Measurements from ENCODE around the gene MEN1.

Gene MEN1

GRCh38 chr11:64803158-64803845 lies 7.0 kb downstream of the MEN1 start, which contains the start of gene MAP4K2:
TSS of gene MAP4K2 (minus strand) at chr11:64803214. CDS start at chr11:64803149, 65 bp downstream.
- DNase-seq, result peak; percentile 67 to 98 (median 81)
- intact Hi-C loops (cut with DNase I), result no loop called here

DNA sequence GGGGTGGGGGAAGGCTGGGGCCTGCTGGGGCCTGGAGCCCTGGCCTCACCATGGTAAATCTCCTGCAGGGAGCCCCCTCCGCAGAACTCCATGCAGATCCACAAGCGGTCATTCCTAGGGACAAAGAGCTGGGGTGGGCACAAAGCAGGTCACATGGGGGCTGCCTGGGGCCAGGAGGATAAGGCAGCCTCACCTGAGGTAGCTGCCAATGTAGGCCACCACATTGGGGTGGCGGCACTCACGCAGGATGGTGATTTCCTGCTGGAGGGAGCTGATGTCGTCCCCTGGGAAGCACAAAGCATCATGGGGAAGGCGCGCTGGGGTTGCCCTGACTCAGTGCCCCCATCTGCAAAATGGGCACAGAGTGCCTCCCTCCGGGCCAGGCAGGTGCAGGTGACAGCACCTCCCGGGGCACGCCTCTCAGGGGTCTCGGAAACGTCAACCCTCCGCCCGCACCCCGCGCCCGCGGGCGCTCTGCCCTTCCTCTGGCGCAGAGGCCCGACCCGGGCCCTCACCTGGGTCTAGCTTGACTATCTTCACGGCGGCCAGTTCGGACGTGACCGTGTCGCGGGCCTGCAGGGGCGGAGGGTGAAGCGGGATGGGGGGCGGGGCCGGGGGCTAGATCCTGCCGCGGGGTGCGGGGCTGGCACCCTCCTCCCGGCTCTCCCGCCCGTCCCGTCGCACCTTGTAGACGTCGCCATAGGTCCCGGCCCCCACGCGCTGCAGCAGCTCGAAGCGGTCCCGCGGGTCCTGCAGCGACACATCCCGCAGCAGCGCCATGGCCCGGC lies 7.8 kb downstream of the MEN1 start:
- intact Hi-C loops (cut with DNase I), result no loop called here
- peak in 2 of 10 donors; percentile 22 to 83 for DNase-seq

- intact Hi-C loops (cut with DNase I), result no loop called here
- peak in 1 of 10 donors; percentile 70 for DNase-seq
These were observed 8.6 kb downstream of the MEN1 start for GRCh38 chr11:64801561-64802369.

GRCh38 chr11:64801158-64801464 lies 9.2 kb downstream of the MEN1 start:
- intact Hi-C loops (cut with DNase I), result no loop called here
- peak in 2 of 10 donors; percentile 58 to 59 for DNase-seq

- peak in 2 of 10 donors; percentile 56 to 68 for DNase-seq
- intact Hi-C loops (cut with DNase I), result no loop called here
These were observed 9.8 kb downstream of the MEN1 start for GRCh38 chr11:64800303-64801157.

GRCh38 chr11:64799623-64800302 lies 10.6 kb downstream of the MEN1 start:
- intact Hi-C loops (cut with DNase I), result no loop called here
- peak in 2 of 10 donors; percentile 24 to 42 for DNase-seq

- intact Hi-C loops (cut with DNase I), result no loop called here
- peak in 3 of 10 donors; percentile 13 to 52 (median 40) for DNase-seq
These were observed 11.1 kb downstream of the MEN1 start for GRCh38 chr11:64799256-64799622.

- intact Hi-C loops (cut with DNase I), result no loop called here
- peak in 5 of 10 donors; percentile 4 to 82 (median 57) for DNase-seq
These were observed 13.4 kb downstream of the MEN1 start for GRCh38 chr11:64796757-64797541.

- intact Hi-C loops (cut with DNase I), result no loop called here
- peak in 5 of 10 donors; percentile 6 to 66 (median 52) for DNase-seq
These were observed 14.1 kb downstream of the MEN1 start for GRCh38 chr11:64796047-64796756.

DNA sequence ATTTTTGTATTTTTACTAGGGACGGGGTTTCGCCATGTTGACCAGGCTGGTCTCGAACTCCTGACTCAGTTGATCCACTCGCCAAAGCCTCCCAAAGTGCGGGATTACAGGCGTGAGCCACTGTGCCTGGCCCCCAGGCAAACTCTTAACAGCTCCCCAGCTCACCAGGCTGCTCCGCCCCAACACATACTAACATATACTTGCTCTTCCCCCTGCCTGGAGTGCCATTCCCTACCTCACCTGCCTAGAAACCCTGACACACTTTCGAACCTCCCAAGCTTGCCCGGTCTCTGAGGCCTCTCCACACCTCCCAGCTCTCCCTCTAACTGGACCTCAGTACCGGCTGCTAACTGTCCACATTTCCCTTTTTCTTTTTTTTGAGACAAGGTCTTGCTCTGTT lies 15.8 kb downstream of the MEN1 start:
- peak in 3 of 10 donors; percentile 8 to 70 (median 39) for DNase-seq
- intact Hi-C loops (cut with DNase I), result no loop called here

GRCh38 chr11:64793271-64794160 lies 16.8 kb downstream of the MEN1 start:
- intact Hi-C loops (cut with DNase I), result no loop called here
- peak in 4 of 10 donors; percentile 4 to 62 (median 42) for DNase-seq

- DNase-seq, result peak in 2 of 10 donors; percentile 6 to 10
- intact Hi-C loops (cut with DNase I), result no loop called here
These were observed 17.9 kb downstream of the MEN1 start for GRCh38 chr11:64792482-64792881.

DNA sequence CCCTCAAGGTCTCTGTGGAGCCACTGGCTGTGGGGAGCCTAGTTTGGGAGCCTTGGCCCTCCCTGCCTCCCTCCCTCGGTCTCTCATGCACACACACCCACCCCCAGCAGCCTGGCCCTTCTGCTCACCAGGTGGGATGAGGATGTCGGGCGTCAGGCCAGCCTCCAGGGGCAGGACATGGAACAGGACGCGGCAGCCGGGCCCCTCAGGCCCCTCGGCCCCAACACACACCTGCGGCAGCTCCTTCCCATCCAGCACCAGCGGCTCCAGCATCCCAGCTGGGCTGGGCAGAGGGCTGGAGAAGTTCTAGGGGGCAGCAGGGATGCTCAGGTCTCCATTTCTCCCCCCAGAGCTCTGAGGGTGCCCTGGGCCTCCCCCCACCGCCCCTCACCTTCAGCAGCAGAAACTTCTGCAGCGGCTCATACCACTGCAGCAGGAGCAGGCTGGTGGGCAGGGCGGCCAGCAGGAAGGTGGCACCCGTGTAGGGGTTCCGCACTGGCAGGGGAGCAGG lies 18.5 kb downstream of the MEN1 start:
- DNase-seq, result peak in 3 of 10 donors; percentile 11 to 60 (median 49)
- intact Hi-C loops (cut with DNase I), result no loop called here

GRCh38 chr11:64790205-64791095 lies 19.9 kb downstream of the MEN1 start:
- peak in 5 of 10 donors; percentile 0 to 65 (median 27) for DNase-seq
- intact Hi-C loops (cut with DNase I), result no loop called here

DNA sequence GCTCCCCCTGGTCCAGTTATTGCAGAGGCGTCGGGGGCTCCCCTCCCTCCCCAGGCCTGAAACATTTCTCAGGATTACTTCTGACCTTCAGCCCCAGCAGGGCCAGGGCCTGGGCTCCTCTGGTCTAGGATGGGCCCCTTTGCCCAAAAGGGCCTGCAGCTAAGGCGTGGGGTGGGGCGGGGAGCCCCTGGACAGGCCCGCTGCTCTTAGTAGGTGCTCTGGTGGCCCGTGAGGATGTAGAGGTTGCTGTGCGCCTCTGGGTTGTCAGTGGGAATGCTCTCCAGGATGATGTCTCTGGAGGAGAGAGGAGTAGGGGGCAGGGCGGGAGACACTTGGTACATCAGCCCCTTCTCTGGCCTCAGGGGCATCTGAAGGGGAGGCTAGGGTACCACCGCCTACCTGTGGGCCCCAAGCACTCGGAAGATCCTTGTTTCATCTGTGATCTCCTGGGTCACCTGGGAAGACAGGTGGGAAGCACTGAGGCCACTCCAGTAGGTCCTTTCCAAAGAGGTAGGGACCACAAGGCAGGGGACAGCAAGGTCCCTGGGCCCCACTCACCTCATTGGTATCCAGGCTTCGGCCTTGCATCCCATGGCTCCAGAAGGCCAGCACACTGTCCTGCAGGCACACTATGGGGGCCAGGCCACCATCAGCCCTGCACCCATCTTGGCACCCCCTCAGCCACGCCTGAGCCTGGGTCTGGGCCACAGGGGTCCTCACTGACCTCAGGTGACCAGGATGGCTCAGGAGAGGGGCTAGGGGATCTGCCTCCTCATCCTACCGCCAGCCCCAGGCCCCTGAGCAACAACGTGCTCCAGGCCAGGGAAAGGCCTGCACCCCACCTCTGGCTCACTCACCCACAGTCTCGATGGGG lies 20.8 kb downstream of the MEN1 start:
- intact Hi-C loops (cut with DNase I), result no loop called here
- DNase-seq, result peak in 4 of 10 donors; percentile 5 to 73 (median 28)
